HT-29 (cell line): ENCODE measurements around the gene AIRE. TPM values are rescaled to one million over a fixed set of nuclear protein-coding genes. Genes with fewer than 3 reads are reported as not detected.
A peak's percentile ranks its signal among the peaks of the same experiment; 100 is the strongest.
"Not testable (repeated sequence)": the region's sequence is repeated elsewhere in the genome, so short reads cannot be mapped to it uniquely, and the experiment has no call there.

Source experiments
- DNase-seq: peaks from one replicate; pipeline ENCODE4 v3.0.0-alpha.2; 2015; ENCODE audit warnings: low spot score
- total RNA-seq: library from RNA; depleted of rRNA; stranded (reverse); fragments of >200 nt; shearing (Covaris generic); gene quantifications from 2 replicates; pipeline ENCODE4 v1.2.3, GENCODE V29; 2014

The AIRE gene
- total RNA-seq, 1 experiment from 2014 or later = not detected

DNA sequence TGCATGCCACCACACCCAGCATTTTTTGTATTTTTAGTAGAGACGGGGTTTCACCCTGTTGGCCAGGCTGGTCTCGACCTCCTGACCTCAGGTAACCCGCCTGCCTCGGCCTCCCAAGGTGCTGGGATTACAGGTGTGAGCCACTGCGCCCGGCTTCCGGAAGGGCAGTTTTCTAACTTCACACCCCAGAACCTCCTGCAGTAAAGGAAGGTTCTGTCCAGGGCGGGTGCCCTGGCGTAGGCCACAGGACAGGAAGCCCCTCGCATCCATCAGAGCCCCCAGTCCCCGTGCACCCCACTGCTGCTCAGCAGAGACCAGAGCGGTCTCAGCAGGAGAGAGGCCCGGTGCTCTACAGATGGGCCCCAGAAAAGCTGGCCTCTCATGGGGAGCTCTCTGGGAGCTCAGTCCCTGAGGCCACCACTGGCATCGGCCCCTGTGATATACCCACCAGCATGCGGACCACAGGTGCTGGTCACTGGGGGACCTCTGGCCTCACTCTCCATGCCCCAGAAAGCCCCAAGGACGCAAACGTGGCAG lies 19.9 kb upstream of the AIRE start:
- no peak for DNase-seq

DNA sequence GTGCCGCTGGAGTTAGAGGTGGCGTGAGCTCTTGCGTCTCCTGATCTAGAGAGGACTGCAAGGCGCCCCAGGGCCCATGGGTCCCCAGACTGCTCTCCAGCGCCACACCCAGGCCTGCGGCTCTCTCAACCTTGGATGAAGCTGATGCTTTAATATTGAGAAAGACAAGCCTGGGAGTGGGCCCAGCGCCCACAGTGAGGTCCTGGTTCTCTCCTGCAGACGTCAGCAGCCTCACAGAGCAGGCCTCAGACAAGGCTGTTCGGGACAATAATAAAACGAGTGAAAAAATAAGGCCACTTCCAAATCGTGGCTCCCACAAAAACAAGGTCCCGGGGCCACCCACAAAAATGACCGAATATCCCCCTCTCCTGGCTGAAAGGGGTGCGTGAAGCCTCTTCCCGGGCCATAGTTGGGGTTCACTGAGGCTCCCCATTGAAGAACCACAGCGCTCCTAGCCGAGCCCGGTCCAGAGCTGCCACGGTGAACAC lies 18.0 kb upstream of the AIRE start:
- peak; percentile 9 for DNase-seq

DNA sequence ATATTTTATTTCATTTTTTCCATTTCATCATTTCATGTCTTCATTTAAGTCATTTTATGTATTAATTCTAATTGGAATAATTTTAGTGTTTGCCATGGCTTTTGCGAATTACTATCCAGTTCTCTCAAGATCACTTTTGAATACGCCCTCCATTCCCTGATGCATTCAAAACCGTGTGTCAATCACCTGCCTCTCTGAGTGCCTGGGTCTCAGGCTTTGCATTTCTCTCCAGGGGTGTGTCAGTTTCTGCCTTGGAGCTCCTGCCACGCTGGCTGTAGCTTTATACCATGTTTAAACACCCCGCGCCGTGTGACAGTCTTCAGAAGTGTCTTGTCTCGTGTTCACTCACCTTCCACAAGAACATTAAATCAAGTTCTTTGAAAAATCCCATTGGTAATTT lies 16.6 kb upstream of the AIRE start:
- no peak for DNase-seq

DNA sequence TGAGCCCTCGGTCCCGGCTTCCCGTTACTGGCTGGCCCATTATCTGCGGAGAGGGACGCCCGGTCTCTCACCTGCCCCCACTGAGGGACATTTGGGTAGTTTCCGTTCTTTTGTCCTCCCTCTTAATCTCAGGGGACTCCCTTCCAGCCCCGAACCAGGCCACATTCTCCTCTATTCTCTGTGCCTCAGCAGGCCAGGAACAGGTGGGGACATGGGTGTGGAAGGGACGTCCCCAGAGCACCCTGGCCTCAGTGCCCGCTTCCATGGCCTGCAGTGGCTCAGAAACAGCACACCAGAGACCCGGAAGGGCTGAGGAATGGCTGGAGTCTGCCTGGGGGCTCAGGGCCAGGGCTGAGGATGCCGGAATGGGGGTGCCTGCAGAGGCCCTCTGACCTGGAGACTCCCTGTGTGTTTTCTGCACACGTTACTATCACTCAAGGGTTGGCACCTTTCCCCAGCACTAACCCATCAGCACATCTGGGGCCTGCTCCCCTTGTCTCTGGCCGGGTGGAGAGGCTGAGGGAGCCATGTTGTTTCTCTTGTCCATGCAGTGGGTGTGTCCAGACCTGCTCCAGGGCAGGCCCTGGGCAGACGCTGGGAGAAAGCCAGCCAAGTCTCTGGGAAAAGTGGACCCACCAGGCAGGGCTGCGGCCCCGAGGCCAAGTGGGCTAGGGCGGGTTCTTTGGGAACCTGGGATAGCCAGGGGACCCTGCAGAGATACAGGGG lies 14.0 kb upstream of the AIRE start:
- no peak for DNase-seq

DNA sequence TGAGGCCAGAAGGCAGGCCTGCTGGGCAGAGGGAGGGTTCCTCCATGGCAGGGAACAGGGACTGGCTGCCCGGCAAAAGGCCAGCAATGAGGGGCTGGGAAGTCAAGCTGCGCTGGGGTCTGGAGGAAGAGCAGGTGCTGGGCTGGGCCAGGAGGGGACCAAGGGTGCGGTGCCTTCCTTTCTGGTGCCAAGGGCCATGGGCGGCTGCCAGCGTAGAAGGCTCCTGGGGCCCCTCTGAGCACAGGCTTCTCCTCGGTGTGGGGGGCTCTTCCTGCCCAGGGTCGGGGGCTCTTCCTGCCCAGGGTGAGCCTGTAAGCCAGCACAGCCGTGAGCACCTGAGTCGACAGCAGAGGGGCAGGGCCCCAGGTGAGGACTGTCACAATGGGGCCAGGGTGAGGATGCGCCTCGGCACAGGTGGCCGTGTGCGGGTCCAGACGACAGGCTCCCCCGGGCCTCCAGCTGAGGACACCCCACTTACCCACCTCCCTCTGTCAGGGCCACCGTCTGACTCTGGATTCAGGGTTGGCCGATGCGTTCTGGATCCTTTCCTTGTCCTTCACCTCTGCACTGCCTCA lies 13.3 kb upstream of the AIRE start:
- no peak for DNase-seq

DNA sequence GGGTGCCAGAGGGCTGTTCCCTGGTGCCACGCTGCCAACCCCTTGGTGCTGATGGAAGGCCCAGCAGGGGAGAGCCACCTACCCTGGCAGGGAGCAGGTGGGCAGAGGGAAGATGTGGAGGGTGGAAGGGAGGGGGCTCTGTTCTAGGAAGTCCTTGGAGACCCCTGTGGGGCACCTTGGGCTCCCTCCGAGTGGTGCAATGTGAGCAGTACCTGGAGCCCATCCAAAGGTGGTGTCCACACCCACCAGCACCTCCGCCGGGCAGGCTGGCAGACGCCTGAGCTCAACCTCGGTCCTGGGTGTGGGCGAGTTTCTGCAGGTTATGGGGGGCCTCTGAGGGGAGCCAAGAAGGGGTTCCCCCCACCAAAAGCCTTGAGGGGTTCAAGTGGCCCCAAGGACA lies 12.6 kb upstream of the AIRE start:
- DNase-seq = no peak

DNA sequence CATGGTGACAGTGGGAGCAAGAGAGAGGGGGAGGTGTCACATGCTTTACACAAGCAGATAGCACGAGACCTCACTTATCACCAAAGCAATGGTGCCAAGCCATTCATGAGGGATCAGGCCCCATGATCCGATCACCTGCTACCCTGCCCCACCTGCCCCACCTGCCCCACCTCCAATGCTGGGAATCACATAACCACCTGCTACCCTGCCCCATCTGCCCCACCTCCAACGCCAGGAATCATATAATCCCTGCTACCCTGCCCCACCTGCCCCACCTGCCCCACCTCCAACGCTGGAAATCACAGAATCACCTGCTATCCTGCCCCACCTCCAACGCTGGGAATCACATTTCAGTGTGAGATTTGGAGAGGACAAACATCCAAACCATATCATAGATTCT lies 10.6 kb upstream of the AIRE start:
- no peak for DNase-seq

DNA sequence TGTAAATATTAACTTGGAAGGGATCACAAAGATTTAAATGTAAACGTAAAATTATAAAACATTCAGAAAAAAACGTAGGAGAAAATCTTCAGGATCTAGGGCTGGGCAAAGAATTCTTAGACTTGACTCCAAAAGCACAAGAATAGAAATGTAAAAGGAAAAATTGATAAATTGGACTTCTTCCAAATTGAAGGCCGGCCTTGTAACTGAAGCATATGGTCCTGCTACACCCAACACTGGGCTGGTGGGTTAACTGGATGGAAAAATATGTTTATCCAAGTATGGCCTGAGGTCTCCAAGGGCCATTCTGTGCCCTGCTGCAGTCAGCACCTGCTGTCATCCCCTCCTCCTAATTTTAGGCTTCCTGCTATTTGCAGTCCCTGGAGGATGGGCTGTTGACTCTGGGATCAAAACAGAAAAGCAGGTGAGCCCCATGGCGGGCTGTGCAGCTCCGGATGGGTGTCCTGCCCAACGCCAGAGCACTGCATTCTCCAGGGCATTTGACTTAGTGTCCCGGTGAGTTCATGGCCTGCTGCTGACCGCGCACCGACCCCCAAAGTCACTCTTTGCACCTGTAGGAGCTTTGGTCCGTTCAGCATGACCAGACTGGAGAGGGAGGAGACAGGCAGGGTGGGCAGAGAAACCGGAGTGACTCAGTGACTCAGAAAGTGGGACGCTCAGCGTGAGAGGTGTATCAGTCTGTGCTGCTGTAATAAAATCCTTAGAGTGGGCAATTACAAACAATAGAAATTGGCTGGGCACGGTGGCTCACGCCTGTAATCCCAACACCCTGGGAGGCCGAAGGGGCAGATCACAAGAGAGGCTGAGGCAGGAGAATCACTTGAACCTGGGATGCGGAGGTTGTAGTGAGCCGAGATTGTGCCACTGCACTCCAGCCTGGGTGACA lies 6.1 kb upstream of the AIRE start:
- no peak for DNase-seq

DNA sequence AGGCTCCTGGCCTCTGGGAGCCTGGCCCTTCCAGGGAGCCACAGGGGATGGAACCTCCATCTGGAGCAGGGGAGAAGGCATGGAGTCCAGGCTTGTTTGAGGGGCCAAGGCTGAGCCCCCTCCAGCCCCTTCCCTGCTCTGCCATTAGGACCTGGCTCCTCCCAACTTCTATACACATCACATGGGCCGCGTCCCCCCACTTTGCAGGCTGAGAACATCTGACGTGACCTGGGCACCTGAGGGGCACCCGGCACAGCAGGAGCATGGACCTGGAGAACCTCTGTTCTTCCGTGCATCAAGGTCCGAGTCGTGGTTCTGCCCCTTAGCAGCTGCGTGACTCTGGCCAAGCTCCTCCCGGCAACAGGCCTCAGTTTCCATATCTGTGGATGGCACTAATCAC lies 3.9 kb upstream of the AIRE start:
- no peak for DNase-seq

DNA sequence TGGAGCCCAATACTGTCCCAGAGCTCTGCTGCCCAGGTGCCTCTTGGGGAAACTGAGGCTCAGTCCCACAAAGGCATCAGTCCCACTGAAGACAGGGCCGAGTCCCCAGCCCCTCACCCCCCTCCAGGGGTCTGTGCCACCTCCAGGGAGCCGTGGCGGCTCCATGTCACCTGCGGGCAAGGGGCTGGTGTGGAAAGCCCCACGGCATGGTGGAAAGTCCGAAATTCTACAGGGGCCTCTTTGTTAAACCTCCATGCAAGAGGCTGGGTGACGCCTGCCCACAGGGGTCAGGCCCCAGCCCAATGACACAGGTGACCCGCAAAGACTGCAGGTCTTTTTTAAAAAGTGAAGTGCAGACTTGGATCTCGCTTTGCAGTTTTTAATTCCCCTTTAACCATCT lies 3.3 kb upstream of the AIRE start:
- DNase-seq = no peak

DNA sequence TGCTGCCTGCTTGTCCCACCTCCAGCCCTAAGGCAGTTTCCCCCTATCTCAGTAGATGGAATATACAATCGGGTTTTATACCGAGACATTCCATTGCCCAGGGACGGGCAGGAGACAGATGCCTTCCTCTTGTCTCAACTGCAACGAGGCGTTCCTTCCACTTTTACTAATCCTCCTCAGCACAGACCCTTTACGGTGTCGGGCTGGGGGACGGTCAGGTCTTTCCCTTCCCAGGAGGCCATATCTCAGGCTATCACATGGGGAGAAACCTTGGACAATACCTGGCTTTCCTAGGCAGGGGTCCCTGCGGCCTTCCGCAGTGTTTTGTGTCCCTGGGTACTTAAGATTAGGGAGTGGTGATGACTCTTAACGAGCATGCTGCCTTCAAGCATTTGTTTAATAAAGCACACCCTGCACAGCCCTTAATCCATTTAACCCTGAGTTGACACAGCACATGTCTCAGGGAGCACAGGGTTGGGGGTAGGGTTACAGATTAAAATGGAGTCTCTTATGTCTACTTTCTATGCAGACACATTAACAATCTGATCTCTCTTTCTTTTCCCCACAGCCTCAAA lies 2.4 kb upstream of the AIRE start:
- not testable (repeated sequence) for DNase-seq

DNA sequence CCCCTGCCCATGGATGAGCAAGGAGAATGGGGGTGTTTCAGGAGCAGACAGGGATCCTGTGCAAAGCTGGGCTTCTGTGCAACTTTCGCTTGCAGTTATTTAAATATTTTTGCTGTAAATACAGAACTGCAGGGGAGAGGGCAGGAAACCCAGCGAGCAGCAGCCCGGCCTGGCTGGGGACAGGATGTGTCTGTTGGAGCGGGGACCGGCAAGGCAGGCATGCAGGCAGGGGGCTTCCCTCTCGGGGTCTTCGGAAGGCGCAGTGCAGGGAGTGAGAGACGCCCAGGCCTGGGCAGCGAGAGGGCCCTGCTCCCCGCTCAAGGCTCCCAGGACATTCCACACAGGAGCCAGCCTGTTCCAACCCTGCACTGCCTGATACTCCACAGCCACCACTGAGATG lies 1.7 kb upstream of the AIRE start:
- no peak for DNase-seq

DNA sequence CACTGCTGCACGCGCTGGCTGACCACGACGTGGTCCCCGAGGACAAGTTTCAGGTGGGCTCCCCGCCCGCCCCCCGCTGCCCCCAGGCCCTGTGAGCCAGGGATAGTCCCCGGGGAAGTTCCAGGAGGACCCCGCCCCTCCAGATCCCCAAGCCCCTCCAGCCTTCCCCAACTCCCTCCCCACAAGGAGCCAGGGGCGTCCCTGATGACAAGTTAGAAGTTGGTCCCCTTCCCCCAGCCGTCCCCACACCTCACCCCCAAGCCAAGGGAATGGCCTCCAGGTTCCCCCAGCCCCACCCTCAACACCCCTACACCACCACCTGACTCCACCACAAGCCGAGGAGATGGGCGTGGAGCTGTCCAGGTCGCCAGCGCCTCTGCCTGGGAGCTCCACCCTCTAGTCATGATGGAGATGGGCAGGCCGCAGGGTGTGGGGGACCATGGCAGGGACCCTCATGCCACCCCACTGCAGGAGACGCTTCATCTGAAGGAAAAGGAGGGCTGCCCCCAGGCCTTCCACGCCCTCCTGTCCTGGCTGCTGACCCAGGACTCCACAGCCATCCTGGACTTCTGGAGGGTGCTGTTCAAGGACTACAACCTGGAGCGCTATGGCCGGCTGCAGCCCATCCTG lies 525 bp downstream of the AIRE start:
- no peak for DNase-seq

DNA sequence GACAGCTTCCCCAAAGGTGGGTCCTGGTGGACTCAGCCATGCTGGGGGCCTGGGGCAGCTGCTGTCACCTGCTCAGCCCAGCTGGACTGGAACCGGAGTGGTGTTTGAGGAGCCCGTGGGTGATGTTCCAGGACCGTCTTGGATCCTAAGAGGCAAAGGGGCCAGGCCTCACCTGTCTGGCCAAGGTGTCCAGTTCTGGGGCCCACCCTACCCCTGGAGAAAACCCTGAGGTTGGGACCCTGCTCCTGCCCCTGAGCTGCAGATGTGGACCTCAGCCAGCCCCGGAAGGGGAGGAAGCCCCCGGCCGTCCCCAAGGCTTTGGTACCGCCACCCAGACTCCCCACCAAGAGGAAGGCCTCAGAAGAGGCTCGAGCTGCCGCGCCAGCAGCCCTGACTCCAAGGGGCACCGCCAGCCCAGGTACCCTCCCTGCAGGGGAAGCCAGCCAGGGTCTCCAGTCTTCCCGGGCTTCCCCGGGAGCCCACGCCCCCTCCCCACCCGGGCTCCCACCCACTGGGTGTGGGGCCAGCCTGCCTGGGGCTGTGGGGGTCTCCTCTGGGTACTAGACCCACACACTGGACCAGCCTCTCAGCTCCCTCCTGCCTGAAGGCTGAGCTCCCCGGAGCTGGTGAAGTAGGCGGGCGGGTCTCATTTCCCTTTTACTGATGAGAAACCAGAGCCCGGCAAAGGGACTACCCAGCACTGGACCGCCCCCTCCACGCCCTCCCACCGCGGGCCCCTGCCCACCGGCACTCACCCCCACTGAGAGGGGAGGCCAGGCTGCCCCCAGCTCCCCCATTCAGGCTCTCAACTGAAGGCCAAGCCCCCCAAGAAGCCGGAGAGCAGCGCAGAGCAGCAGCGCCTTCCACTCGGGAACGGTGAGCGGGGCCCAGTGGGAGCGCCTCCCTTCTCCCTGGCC lies 1.3 kb downstream of the AIRE start:
- DNase-seq = no peak

DNA sequence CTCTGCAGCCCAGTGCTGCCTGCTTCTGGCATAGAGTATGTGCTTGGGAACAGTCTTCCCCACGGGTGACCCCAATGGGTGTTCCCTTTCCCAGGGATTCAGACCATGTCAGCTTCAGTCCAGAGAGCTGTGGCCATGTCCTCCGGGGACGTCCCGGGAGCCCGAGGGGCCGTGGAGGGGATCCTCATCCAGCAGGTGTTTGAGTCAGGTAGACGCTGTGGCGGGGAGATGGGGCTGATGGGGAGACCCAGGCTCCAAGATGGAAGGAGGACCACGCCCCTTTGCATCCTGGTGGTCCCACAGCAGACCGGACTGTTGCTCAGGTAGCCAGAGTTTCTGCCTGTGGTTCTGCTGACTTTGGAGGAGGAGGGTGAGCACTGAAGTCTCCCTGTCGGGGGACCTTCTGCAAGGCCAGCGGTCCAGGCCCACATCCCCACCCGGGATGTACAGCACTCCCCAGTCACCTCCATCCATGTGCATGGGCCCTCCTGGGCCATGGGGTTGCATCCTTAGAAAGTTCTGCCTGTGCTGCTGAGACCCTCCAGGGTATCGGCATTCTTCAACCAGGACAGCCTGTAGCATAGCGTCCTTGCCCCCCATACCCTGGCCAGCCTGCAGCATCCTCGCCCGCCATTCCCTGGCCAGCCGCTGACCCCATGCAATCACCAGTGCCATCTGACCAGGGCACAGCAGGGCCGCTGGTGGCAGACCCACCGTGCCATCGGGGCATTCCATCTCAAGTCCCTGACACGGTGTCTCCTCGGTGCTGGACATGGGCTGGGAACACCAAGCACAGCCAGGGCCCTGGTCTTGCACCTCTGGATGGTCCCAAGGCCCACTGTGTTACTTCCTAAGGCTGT lies 2.8 kb downstream of the AIRE start:
- no peak for DNase-seq

DNA sequence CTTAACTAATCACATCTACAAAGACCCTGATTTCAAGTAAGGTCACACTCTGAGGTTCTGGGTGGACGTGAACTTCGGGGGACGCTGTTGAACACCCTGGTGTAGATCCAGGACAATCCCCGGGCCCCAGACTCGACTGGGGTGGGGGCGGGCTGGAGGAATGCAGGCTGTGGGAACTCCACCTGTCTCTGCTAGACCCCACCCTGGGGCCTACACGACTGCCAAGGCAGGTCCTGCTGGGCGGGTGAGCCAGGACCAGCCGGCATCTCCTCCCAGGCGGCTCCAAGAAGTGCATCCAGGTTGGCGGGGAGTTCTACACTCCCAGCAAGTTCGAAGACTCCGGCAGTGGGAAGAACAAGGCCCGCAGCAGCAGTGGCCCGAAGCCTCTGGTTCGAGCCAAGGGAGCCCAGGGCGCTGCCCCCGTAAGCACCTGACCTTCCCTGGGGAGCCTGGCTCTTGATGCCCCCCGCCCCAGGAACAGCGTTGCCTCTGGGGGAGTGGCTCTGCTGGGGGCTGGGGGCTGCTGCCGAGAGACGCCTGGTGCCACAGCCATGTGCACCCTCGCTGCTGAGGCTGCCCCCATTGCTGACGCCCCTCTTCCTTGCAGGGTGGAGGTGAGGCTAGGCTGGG lies 3.8 kb downstream of the AIRE start:
- no peak for DNase-seq

DNA sequence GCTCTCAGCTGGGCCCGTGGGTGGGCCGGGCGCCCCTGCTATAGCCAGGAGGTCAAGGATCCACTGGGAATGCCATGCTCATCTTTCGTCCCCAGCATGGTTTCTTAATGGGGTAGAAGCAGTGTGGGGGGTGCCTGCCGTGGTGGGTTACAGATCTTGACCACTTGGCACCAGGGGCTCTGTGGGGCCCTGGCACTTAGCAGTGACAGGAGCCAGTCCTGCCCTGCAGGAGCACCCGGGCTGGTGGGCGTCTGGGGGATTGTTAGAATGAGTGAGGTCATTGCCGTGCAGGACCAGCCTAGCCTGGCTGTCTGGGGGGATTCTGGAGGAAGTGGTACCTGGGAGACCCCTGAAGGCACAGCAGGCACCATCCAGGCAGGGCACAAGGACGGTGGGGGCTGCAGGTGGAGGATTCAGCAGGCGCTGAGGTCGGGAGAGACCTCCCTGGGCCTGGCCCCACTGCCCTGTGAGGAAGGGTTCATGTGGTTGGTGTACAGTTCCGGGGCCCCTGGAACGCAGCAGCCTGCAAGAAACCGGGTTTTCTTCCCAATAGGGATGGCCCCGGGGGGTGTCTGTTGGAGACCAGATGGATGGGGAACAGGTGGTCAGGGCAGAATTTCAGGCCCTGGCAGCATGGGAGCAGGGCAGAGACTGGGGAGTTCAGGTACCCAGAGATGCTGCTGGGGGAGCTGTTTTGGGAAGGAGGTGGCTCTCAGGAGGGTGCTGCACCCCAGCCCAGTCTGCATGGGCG lies 4.8 kb downstream of the AIRE start:
- DNase-seq = no peak
